IMR-90 (cell line): ENCODE results near the gene TEX2.

Experiments used
- BHLHE40 ChIP-seq: fragments of 150-350 bp; IDR thresholded peaks from 2 replicates; pipeline ENCODE4 v1.6.1; 2016; ENCODE audit warnings: mild to moderate bottlenecking, low read depth, low read length
- ELK1 ChIP-seq: fragments of 150-350 bp; IDR thresholded peaks from 2 replicates; pipeline ENCODE4 v1.6.1; 2016; ENCODE audit warnings: low read depth, mild to moderate bottlenecking, low read length, moderate library complexity, borderline replicate concordance
- POLR2A ChIP-seq: IDR thresholded peaks from 2 replicates; pipeline ENCODE4 v1.6.1; 2012; ENCODE audit warnings: mild to moderate bottlenecking, low read depth, low read length
- RAD21 ChIP-seq: IDR thresholded peaks from 2 replicates; pipeline ENCODE4 v1.6.1; 2012; ENCODE audit warnings: low read length, improper control_type of control experiment
- RFX5 ChIP-seq: IDR thresholded peaks from 2 replicates; pipeline ENCODE4 v1.8.0; 2012; ENCODE audit warnings: low read depth, mild to moderate bottlenecking, low read length, moderate library complexity
- TF ChIP-seq, protein P1 (sequence below): conservative IDR thresholded peaks from 2 replicates; pipeline ENCODE4 v1.5.1; 2012; ENCODE audit warnings: mild to moderate bottlenecking, low read depth, low read length, improper control_type of control experiment

DNA sequence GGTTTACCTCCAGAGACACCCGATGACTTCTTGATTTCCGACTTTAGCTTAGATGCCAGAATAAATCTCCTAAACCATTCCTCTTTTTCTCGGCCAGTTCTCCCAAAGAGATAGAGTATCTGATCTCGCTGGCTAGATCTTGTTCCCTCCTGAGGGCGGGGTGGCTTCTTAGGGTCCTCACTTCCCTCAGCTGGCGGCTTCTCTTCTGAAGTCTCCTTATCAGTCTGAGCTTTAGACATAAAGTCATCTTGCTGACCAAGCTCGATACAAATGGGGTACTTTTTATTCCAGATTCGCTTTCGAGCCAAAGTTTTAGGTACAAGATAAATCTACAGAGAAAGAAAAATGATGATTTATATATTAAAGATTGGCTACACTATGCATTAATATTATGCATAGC is 69.5 kb downstream of the TEX2 start:
- TF ChIP-seq ELK1 (no peak), RFX5 (no peak), BHLHE40 (no peak), RAD21 (no peak), POLR2A (no peak)
- TF ChIP-seq, protein P1, sequence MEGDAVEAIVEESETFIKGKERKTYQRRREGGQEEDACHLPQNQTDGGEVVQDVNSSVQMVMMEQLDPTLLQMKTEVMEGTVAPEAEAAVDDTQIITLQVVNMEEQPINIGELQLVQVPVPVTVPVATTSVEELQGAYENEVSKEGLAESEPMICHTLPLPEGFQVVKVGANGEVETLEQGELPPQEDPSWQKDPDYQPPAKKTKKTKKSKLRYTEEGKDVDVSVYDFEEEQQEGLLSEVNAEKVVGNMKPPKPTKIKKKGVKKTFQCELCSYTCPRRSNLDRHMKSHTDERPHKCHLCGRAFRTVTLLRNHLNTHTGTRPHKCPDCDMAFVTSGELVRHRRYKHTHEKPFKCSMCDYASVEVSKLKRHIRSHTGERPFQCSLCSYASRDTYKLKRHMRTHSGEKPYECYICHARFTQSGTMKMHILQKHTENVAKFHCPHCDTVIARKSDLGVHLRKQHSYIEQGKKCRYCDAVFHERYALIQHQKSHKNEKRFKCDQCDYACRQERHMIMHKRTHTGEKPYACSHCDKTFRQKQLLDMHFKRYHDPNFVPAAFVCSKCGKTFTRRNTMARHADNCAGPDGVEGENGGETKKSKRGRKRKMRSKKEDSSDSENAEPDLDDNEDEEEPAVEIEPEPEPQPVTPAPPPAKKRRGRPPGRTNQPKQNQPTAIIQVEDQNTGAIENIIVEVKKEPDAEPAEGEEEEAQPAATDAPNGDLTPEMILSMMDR = no peak
